Small intestine (tissue), 16 donors: ENCODE measurements around the gene DNAH10. TPM values are rescaled to one million over a fixed set of nuclear protein-coding genes. Genes with fewer than 3 reads are reported as not detected.

Experiments
- DNase-seq, 2 donors: peaks; one replicate each; pipeline versions ENCODE4 v3.0.0 to v3.0.0-alpha.2; 2013
- FAIRE-seq: peaks from 2 replicates; lab custom pipeline; 2012; peaks lifted over from hg19 to GRCh38; lab: Jason Lieb, UNC
- H3K27ac ChIP-seq, 3 donors: one replicate each; pipeline ENCODE4 v1.5.1; 2013; ENCODE audit warnings: low read length in 2 of 3, mild to moderate bottlenecking in 2 of 3, control low read depth in 1 of 3, inconsistent platforms in 1 of 3, low read depth in 1 of 3, moderate library complexity in 1 of 3
- H3K27me3 ChIP-seq, 3 donors: one replicate each; pipeline ENCODE4 v1.6.1; 2013; ENCODE audit warnings: low read length in 3 of 3, inconsistent platforms in 1 of 3; ENCODE audit not compliant: control insufficient read depth in 3 of 3, insufficient read depth in 3 of 3
- H3K36me3 ChIP-seq, 3 donors: one replicate each; pipeline ENCODE4 v1.6.1; 2013; ENCODE audit warnings: low read length in 3 of 3, inconsistent platforms in 1 of 3, low read depth in 1 of 3, mild to moderate bottlenecking in 1 of 3, moderate library complexity in 1 of 3; ENCODE audit not compliant: control insufficient read depth in 3 of 3, insufficient read depth in 2 of 3
- H3K4me1 ChIP-seq, 3 donors: one replicate each; pipeline ENCODE4 v1.6.1; 2013; ENCODE audit warnings: low read length in 2 of 3, inconsistent platforms in 1 of 3, low read depth in 1 of 3, mild to moderate bottlenecking in 1 of 3, moderate library complexity in 1 of 3; ENCODE audit not compliant: control insufficient read depth in 3 of 3, insufficient read depth in 2 of 3
- H3K4me3 ChIP-seq, 3 donors: one replicate each; pipeline ENCODE4 v1.5.1; 2013; ENCODE audit warnings: low read length in 3 of 3, control low read depth in 1 of 3, inconsistent platforms in 1 of 3, low read depth in 1 of 3, mild to moderate bottlenecking in 1 of 3, moderate library complexity in 1 of 3
- H3K9me3 ChIP-seq, 2 donors: one replicate each; pipeline ENCODE4 v1.6.1; 2013; ENCODE audit warnings: low read depth in 1 of 2, low read length in 1 of 2; ENCODE audit not compliant: control insufficient read depth in 2 of 2, insufficient read depth in 1 of 2
- WGBS, 3 donors: extraction: QIAGEN DNeasy Blood & Tissue Kit; methylation state at CpG; one replicate each; pipeline ENCODE4 v1.1.7; 2013; 5-methylcytosine and 5-hydroxymethylcytosine counted together
- long read RNA-seq, 10 donors: transcript quantifications; one replicate each; lab custom pipeline, GENCODE V29; 2026
- polyA plus RNA-seq, 4 donors: library from polyadenylated mRNA; stranded (reverse) in 3 of 4; unstranded in 1 of 4; fragments of 200-250 nt in 3 of 4; fragments of 120-200 nt in 1 of 4; gene quantifications; one replicate each; pipeline versions ENCODE4 v1.2.1 to v1.2.3, GENCODE V29; 2013
- donor health status: healthy with polysubstance abuse.
- donor health status: control.
- donor health status: control.
- donor health status: Bipolar disorder and iron deficiency.
- donor health status: healthy.

The DNAH10 gene
- polyA plus RNA-seq, result under 1 TPM in 3 of 4 donors, not detected in 1; 0.22 to 0.50 (median 0.45) TPM
- long read RNA-seq, donor 1, result 0 reads
- long read RNA-seq, donor 2, result 0 reads
- long read RNA-seq, donor 3, result 0 reads
- long read RNA-seq, donor 4, result 0 reads
- long read RNA-seq, donor 5, result 0 reads
- long read RNA-seq, donor 6, result 0 reads
- long read RNA-seq, donor 7, result 0 reads
- long read RNA-seq, donor 8, result 0 reads
- long read RNA-seq, donor 9, result 0 reads
- long read RNA-seq, donor 10, result 0 reads

GRCh38 chr12:123761841-123762714, at the start of gene DNAH10:
TSS of gene DNAH10 (plus strand) at chr12:123762301. CDS start at chr12:123762337, 36 bp downstream.
- Histone ChIP-seq H3K27me3 (no peaks in the 10 kb centered on the region), H3K36me3 (peaks cover 0 to 8% (median 2%) of the 10 kb centered on the region in 3 donors), H3K9me3 (no peaks in the 10 kb centered on the region), H3K27ac (peak within 1 kb of the TSS; percentile 14 to 36 (median 18)), H3K4me3 (peak within 1 kb of the TSS; percentile 49 to 73 (median 53)), H3K4me1 (peaks cover 0 to 28% (median 4%) of the 10 kb centered on the region in 3 donors)
- DNase-seq, result peak; percentile 49 to 76
- no peak for FAIRE-seq
- 1 to 2% (median 1%) methylated on average over 81 to 105 of the region's 105 CpGs for WGBS, 3 donors

- DNase-seq (peak; percentile 19 to 34), FAIRE-seq (no peak)
- Histone ChIP-seq H3K9me3 (no peaks in the 10 kb centered on the region), H3K4me3 (peak overlapping the region; percentile 85 to 96 (median 93)), H3K36me3 (peaks cover 0 to 5% (median 0%) of the 10 kb centered on the region in 3 donors), H3K27me3 (no peaks in the 10 kb centered on the region), H3K27ac (peak overlapping the region; percentile 12 to 86 (median 77)), H3K4me1 (peaks cover 0 to 12% (median 0%) of the 10 kb centered on the region in 3 donors)
- 1% methylated on average over 23 to 26 of the region's 26 CpGs for whole genome bisulfite sequencing, 3 donors
Measured at GRCh38 chr12:123712780-123713319, 49.3 kb upstream of the DNAH10 start.

GRCh38 chr12:123713398-123713797, 48.7 kb upstream of the DNAH10 start:
- Histone ChIP-seq H3K4me3 (peak overlapping the region in 2 of 3 donors; percentile 85 to 96), H3K36me3 (peaks cover 0 to 7% (median 0%) of the 10 kb centered on the region in 3 donors), H3K27ac (peak overlapping the region; percentile 67 to 86 (median 74)), H3K27me3 (no peaks in the 10 kb centered on the region), H3K9me3 (no peaks in the 10 kb centered on the region), H3K4me1 (peaks cover 0 to 12% (median 0%) of the 10 kb centered on the region in 3 donors)
- 3 to 28% (median 9%) methylated on average over 6 of the region's 6 CpGs for WGBS, 3 donors
- FAIRE-seq (no peak), DNase-seq (peak; percentile 42 to 89)

GRCh38 chr12:123713823-123714585, 48.1 kb upstream of the DNAH10 start:
- Histone ChIP-seq H3K27ac (peak overlapping the region; percentile 67 to 86 (median 74)), H3K9me3 (no peaks in the 10 kb centered on the region), H3K36me3 (peaks cover 0 to 7% (median 0%) of the 10 kb centered on the region in 3 donors), H3K4me1 (peaks cover 0 to 12% (median 0%) of the 10 kb centered on the region in 3 donors), H3K4me3 (peak overlapping the region in 2 of 3 donors; percentile 85 to 96), H3K27me3 (no peaks in the 10 kb centered on the region)
- no peak for FAIRE-seq
- DNase-seq, result peak in 1 of 2 donors; percentile 21
- WGBS, 3 donors, result 10 to 47% (median 18%) methylated on average over 10 of the region's 10 CpGs

GRCh38 chr12:123715195-123715594, 46.9 kb upstream of the DNAH10 start:
- DNase-seq (no peak), FAIRE-seq (no peak)
- Histone ChIP-seq H3K27ac (no peak overlapping the region), H3K36me3 (peaks cover 0 to 12% (median 2%) of the 10 kb centered on the region in 3 donors), H3K9me3 (no peaks in the 10 kb centered on the region), H3K4me3 (no peak overlapping the region), H3K27me3 (no peaks in the 10 kb centered on the region), H3K4me1 (peaks cover 0 to 21% (median 0%) of the 10 kb centered on the region in 3 donors)
- 53 to 67% (median 57%) methylated on average over 2 of the region's 2 CpGs for WGBS, 3 donors

GRCh38 chr12:123717350-123717749, 44.8 kb upstream of the DNAH10 start:
- Histone ChIP-seq H3K27me3 (no peaks in the 10 kb centered on the region), H3K4me3 (no peak overlapping the region), H3K9me3 (no peaks in the 10 kb centered on the region), H3K27ac (no peak overlapping the region), H3K4me1 (peaks cover 0 to 32% (median 3%) of the 10 kb centered on the region in 3 donors), H3K36me3 (peaks cover 0 to 21% (median 2%) of the 10 kb centered on the region in 3 donors)
- FAIRE-seq, result no peak
- 92 to 97% (median 92%) methylated on average over 3 of the region's 3 CpGs for WGBS, 3 donors
- DNase-seq, result no peak

- Histone ChIP-seq H3K9me3 (no peaks in the 10 kb centered on the region), H3K27ac (peak overlapping the region in 2 of 3 donors; percentile 30 to 44), H3K4me3 (no peak overlapping the region), H3K27me3 (no peaks in the 10 kb centered on the region), H3K36me3 (peaks cover 7 to 35% (median 10%) of the 10 kb centered on the region in 3 donors), H3K4me1 (peaks cover 0 to 24% (median 3%) of the 10 kb centered on the region in 3 donors)
- FAIRE-seq, result no peak
- peak in 1 of 2 donors; percentile 40 for DNase-seq
- WGBS, 3 donors, result 49 to 72% (median 57%) methylated on average over 5 of the region's 5 CpGs
Measured at GRCh38 chr12:123720141-123720814, 41.8 kb upstream of the DNAH10 start.
